ENCODE data around the gene ARRDC4.

ARRDC4 gene, protein sequence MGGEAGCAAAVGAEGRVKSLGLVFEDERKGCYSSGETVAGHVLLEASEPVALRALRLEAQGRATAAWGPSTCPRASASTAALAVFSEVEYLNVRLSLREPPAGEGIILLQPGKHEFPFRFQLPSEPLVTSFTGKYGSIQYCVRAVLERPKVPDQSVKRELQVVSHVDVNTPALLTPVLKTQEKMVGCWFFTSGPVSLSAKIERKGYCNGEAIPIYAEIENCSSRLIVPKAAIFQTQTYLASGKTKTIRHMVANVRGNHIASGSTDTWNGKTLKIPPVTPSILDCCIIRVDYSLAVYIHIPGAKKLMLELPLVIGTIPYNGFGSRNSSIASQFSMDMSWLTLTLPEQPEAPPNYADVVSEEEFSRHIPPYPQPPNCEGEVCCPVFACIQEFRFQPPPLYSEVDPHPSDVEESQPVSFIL

DNA sequence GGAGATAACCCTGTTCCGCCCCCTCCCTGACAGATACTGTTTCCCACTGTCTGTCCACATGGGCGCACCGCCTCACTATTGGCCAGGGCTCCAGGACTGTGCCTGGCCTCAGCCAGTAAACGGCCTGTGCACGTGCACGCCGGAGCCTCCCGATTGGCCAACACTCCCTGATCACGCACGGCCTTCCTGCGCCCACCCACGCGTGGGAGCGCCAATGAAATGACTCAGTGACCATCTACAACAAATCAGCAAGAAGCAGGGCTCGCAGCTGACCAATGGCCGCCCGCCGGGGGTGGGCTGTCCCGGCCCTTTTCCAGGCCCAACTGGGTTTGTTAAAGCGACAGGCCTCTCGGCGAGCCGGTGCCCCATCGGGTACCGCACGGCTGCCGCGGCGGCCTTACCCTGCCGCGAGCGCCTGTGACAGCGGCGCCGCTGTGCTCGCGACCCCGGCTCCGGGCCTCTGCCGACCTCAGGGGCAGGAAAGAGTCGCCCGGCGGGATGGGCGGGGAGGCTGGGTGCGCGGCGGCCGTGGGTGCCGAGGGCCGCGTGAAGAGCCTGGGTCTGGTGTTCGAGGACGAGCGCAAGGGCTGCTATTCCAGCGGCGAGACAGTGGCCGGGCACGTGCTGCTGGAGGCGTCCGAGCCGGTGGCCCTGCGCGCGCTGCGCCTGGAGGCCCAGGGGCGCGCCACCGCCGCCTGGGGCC, at the start of gene ARRDC4:
TSS of gene ARRDC4 (plus strand) at position 340 of the 703 bp plus-strand sequence. CDS start at position 499, 159 bp downstream.
- H3K27ac ChIP-seq = peak within 1 kb of the TSS; percentile 73
- TF ChIP-seq, protein P1, sequence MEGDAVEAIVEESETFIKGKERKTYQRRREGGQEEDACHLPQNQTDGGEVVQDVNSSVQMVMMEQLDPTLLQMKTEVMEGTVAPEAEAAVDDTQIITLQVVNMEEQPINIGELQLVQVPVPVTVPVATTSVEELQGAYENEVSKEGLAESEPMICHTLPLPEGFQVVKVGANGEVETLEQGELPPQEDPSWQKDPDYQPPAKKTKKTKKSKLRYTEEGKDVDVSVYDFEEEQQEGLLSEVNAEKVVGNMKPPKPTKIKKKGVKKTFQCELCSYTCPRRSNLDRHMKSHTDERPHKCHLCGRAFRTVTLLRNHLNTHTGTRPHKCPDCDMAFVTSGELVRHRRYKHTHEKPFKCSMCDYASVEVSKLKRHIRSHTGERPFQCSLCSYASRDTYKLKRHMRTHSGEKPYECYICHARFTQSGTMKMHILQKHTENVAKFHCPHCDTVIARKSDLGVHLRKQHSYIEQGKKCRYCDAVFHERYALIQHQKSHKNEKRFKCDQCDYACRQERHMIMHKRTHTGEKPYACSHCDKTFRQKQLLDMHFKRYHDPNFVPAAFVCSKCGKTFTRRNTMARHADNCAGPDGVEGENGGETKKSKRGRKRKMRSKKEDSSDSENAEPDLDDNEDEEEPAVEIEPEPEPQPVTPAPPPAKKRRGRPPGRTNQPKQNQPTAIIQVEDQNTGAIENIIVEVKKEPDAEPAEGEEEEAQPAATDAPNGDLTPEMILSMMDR (IDR thresholded peaks at IDR 0.05) = no peak
- no peak for TF ChIP-seq ZFX (IDR thresholded peaks at IDR 0.05; ENCODE audit: borderline replicate concordance)

DNA sequence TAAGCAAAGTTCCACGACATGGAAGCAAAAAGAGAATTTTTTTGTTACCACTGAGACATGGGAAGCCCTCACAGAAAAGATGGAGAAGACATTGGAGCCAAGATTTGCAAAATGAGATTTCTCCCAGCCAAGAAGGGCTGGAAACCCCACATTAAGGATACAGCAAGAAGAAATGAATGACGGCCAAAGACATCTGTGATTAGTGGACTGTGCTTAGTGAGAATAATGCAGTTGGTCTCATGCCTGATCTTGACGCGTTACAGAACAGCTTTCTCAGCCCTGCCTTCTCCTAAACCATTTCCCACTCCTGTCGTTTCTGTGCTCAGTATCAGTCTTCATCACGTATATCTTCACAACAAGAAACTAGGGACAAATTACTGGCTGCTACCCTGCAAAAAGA, 45.8 kb upstream of the ARRDC4 start:
- H3K27ac ChIP-seq = no peak overlapping the region
- no peak for TF ChIP-seq ZFX (IDR thresholded peaks at IDR 0.05; ENCODE audit: borderline replicate concordance)
- TF ChIP-seq, protein P1 (IDR thresholded peaks at IDR 0.05) = no peak

DNA sequence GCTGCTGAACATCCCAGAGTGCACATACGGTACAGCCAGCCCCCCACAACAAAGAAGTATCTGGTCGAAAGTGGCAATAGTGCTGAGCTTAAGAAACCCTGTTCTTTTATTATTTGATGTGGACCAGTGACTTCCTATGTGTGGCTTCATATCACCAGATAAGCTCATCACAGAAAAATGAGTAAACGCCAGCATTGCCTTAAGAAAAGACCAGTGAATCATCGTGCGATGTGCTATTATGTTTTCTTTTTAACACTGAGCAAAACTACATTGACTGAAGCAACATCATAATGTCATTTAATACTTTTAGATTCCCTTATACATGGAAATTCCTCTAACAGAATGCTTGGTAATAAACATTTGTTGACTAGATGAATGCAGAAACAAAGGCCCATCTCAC, 45.2 kb upstream of the ARRDC4 start:
- no peak overlapping the region for H3K27ac ChIP-seq
- no peak for TF ChIP-seq ZFX (IDR thresholded peaks at IDR 0.05; ENCODE audit: borderline replicate concordance)
- TF ChIP-seq, protein P1 (IDR thresholded peaks at IDR 0.05) = no peak

DNA sequence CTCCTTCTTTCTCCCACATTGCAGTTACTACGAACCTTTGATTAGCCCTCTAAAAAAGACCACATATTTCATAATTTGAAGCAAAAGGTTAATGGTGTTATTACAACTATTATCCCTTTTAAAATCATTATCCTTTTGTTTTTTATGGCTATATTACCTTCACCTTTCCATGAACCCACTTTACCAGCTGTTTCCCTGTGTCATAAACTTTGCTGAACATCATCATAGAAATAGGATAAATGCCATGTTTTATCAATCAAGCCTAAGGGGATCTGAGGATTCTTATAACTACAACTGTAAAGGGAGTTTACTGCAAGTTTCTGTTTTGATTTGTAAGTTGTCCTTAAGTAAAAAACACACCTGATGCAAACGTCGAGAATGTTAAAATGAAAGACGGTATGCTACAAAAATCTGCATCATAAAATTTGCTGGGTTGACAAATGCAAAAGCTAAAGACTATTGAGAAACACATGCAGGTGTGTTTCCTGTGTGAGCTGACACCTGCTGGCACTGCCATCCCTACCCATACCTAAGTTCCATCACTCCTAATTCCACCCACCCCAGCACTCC, 39.1 kb upstream of the ARRDC4 start:
- no peak for TF ChIP-seq ZFX (IDR thresholded peaks at IDR 0.05; ENCODE audit: borderline replicate concordance)
- TF ChIP-seq, protein P1 (IDR thresholded peaks at IDR 0.05) = no peak

DNA sequence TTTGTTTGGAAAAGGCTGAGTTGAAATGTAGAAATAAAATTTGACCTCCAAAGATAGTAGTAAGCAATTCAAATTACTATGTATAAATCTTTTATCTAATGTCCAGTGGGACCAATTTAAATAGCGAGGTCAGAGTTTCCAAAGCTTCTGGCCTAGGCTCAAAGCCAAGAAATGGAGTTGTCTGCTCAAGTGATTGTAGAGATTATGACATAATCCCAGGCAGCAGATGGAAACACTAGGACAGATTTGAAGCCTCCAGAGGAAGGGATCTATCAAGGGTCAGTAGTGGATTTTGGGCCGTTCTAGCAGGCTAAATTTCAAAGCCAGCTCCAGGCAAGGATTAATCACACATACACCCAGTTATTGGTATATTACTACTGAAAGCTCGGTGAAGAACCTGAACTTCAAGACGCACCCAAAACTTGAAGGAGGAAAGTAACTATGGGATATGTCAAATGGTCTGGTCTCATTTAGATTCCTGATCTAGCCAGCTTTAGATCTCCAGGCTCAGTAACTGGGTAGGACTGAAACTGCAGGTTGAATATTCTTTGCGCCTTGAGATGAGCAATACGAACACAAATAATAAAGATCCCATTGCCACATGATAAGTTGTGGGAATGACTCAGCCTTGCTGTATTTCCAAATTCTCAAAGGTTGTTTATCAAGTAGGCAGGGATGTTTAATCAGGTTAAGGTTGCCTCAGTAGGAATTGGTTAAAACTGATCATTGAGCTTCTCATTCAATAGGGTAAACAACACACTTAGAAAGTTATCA, 30.9 kb upstream of the ARRDC4 start:
- no peak overlapping the region for H3K27ac ChIP-seq
- TF ChIP-seq, protein P1 (IDR thresholded peaks at IDR 0.05) = no peak
- TF ChIP-seq ZFX (IDR thresholded peaks at IDR 0.05; ENCODE audit: borderline replicate concordance) = no peak

More for the DNA sequence above, 39.1 kb upstream of the ARRDC4 start:
- H3K27ac ChIP-seq = no peak overlapping the region

DNA sequence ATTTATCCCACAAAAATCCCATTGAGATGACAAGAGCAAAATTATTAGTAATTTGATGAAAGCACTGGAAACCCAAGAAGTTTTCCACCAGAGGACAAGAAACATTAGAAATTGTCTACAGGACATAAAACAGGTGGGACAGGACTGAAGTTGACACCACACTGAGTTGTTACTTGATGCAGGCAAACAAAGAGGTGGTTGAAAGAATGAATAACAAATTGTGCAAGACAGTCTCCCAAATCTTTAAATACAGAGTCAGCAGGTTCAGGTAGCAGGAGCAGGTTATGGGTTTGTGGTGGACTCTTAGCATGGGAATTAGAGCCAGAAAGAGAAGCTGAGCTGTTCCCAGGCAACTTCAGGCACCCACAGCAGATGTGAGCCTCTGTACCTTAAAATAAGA, 30.3 kb upstream of the ARRDC4 start:
- TF ChIP-seq, protein P1 (IDR thresholded peaks at IDR 0.05) = no peak
- H3K27ac ChIP-seq = no peak overlapping the region

All from 22Rv1 (cell line).